GM21515 (cell line): ENCODE data around the gene NDUFB10.

Source experiments
- ATAC-seq: cut with Tn5 transposase; IDR thresholded peaks from one replicate; pipeline ENCODE4 v1.9.1; 2021; ENCODE audit not compliant: unreplicated experiment

Gene NDUFB10

DNA sequence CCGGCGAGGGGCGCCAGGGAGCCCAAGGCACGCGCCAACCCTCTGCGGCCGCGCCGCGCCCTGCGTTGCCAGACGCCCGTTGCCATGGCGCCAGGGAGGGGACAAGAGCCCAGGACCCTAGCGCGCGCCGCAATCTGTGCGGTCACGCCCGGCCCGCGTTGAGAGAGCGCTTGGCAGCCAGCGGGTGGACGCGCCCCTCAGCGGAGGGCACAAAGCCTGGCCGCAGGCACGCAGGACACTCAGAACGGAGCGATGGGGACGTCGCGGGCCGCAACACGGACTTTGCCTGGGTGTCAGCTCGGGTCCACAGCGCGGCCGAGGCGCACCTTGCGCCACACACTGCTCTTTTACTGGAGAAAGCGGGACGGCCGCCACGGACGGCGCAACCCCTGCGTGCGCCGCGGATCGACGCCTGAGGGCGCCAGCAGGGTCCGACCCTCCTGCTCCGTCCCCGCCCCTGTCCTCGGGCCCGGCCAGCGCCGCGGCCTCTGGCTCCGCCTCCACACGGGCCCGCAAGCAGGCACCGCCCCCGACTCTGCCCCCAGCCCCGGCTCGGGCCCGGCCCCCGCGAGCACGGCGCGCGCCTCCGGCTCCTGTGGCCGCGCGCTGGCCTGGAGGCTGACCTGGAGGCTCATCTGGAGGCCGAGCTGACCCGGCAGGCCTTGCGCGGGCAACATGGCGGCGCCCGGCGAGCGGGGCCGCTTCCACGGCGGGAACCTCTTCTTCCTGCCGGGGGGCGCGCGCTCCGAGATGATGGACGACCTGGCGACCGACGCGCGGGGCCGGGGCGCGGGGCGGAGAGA lies 24.4 kb downstream of the NDUFB10 start, which contains the start of gene GFER:
GFER (plus strand) TSS at position 650 of the 803 bp plus-strand sequence; CDS start at position 676, 26 bp downstream.
- peak; percentile 66 for ATAC-seq

DNA sequence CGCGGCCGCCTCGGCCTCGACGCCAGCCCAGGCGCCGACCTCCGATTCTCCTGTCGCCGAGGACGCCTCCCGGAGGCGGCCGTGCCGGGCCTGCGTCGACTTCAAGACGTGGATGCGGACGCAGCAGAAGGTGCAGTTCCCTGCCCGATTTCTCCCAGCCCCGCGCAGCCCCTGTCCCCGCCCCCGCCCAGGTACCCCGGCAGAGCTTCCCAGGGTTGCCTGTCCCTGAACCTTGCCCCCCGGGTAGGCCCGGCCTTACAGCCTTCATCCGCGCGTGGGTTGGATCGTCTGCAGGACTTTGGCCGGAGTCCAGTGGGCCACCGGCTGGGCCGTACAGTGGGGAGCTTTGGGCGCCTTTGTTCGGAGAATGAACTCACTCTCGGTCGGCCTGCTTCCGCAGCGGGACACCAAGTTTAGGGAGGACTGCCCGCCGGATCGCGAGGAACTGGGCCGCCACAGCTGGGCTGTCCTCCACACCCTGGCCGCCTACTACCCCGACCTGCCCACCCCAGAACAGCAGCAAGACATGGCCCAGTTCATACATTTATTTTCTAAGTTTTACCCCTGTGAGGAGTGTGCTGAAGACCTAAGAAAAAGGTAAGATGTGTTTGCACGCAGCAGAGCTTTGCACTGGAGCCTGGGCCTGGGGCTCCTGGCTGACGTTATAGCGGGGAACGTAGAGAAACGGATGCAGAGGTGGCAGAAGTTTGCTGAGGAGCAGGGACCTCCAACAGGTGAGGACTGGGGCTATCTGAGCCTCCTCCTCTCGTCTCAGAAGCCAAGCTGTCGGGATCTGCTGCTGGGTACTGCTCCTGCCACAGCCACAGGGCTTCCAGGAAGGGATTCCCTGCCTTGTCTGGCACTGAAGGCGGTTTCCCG lies 25.2 kb downstream of the NDUFB10 start:
- ATAC-seq = peak; percentile 12

GRCh38 chr16:1985466-1986150 lies 26.3 kb downstream of the NDUFB10 start:
- no peak for ATAC-seq

DNA sequence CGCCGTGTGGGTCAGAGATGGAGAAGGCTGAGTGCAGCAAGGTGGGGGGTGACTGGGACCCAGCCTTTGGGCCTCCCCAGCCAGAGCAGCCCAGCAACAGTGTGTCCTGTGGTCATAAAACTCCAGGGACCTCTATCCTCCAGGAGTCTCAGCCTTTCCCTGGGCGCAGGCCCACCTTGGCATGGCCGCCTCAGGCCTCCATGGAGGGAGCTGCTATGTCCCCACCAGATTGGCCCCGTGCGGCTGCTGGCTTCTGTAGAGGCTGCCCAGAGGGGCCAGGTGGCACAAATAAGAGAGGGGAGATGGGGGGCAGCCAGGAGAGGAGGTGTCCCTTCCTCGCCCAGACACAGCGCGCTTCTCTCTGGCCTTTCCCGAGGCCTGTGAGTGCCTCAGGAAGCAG lies 27.9 kb downstream of the NDUFB10 start:
- no peak for ATAC-seq

GRCh38 chr16:1989209-1990100 lies 30.1 kb downstream of the NDUFB10 start, which contains the start of gene SYNGR3:
TSS of gene SYNGR3 (plus strand) at chr16:1989970. CDS start at chr16:1990103, 133 bp downstream.
- no peak for ATAC-seq

- no peak for ATAC-seq
Observed at GRCh38 chr16:1990101-1990350, 30.7 kb downstream of the NDUFB10 start.

GRCh38 chr16:1990351-1991134 lies 31.2 kb downstream of the NDUFB10 start:
- no peak for ATAC-seq

GRCh38 chr16:1991135-1991551 lies 31.8 kb downstream of the NDUFB10 start:
- ATAC-seq = no peak

GRCh38 chr16:1991588-1991947 lies 32.2 kb downstream of the NDUFB10 start:
- no peak for ATAC-seq

DNA sequence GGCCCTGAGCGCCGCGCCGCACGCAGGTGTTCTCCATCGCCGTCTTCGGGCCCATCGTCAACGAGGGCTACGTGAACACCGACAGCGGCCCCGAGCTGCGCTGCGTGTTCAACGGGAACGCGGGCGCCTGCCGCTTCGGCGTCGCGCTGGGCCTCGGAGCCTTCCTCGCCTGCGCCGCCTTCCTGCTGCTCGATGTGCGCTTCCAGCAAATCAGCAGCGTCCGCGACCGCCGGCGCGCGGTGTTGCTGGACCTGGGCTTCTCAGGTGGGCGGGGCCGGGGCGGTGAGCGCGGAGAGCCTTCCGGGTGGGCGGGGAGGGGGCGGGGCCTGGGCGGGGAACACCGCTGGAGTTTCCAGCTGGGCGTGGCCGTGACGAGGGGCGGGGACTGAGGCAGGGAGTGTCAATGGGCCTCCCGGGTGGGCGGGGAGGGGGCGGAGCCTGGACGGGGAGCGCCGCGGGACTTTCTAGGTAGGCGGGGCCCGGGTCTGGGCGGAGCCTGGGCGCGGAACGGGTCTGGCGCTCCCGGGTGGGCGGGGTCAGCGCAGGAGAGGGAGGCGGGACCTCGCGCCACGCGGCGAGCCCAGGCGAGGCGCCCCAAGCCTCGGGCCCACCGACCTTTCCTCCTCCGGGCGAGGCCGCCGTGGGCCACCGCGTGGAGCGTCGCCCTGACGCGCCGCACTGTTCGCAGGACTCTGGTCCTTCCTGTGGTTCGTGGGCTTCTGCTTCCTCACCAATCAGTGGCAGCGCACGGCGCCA lies 32.8 kb downstream of the NDUFB10 start:
- peak; percentile 48 for ATAC-seq

DNA sequence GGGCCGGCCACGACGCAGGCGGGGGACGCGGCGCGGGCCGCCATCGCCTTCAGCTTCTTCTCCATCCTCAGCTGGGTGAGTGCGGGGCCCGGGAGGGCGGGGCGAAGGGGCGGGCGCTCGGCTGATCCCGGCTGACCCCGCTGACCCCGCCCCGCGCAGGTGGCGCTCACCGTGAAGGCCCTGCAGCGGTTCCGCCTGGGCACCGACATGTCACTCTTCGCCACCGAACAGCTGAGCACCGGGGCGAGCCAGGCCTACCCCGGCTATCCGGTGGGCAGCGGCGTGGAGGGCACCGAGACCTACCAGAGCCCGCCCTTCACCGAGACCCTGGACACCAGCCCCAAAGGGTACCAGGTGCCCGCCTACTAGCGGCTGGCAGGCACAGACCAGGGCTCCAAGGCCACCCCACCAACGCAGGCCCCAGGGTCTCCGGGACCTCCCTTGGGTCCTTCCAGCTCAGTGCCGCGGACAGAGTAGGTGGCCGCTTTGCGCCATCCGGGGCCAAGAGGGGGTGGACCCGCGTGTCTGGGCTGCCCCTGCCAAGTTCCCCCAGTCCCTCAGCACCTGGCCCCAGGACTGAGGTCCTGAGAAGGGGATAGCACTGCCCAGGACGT lies 33.5 kb downstream of the NDUFB10 start:
- ATAC-seq = no peak

DNA sequence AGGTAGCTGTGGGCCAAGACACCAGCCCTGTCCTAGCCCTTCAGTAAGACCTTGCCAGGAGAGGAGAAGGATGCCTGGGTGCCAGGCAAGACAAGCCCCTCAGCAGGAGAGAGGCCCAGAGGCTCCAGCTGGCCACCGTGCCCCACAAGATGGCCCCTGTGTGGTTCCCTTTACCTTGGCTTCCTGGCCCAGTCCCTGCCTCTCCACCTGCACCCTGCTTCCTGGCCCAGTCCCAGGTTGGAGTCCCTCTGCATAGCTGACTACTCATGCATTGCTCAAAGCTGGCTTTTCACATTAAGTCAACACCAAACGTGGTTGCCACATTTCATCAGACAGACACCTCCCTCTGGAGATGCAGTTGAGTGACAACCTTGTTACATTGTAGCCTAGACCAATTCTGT lies 34.4 kb downstream of the NDUFB10 start:
- no peak for ATAC-seq

GRCh38 chr16:1997494-1998359 lies 38.4 kb downstream of the NDUFB10 start:
- no peak for ATAC-seq

DNA sequence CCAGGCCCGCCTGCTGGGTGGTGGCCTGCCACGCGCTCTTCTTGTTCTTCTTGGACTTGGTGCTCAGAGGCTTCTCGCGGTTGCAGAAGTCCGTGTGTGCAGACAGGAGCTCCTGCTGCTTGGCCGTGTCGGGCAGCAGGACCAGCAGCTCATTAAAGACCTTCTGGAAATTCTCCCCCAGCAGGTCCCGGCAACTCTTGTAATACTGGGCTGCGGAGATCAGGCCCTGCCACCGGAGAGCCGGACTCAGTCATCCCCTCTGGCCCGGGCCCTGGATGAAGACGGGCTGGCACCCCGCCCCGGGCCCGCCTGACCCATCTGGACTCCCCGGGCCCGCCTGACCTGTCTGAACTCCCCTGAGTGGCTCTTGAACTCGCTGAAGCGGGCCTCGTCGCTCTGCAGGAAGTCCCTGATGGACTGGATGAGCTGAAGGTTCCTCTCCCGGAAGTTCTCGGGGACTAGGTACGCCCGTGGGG lies 39.1 kb downstream of the NDUFB10 start:
- no peak for ATAC-seq

- ATAC-seq = no peak
Observed at GRCh38 chr16:1998852-1999801, 39.8 kb downstream of the NDUFB10 start.

DNA sequence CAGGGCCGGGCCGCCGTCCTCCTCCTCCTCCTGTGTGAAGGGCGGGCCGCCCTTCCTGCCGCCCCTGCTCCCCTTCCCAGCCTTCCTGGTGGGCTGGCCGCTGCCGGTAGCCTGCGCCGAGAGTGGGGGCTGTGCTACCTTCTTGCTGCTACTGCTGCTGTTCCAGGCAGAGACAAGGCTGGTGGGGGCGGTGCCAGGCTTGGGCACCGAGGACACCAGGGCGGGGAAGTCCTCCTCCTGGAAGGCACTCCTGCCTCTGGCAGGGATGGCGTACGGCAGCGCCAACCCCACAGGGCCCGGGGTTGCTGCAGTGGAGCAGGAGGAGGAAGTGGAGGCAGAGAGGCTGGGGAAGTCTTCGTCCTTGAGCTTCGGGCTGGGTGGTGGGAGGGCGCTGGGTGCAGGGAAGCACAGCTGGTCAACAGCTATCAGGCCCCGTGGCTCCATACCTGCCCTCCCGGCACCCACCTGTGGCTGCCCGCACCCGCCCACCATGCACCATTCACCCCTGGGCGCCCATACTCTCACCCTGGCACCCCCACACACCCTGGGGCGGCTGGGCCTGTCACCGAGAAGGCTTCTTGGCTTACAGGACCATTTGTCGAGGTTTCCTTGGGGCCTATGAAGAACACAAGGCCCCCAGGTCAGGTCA lies 40.7 kb downstream of the NDUFB10 start:
- ATAC-seq = no peak
